Measurements from ENCODE around the gene GRM8. TPM values are rescaled to one million over a fixed set of nuclear protein-coding genes. Genes with fewer than 3 reads are reported as not detected.

Gene GRM8
- total RNA-seq, 1 experiment from 2014 or later = 0.40 TPM

DNA sequence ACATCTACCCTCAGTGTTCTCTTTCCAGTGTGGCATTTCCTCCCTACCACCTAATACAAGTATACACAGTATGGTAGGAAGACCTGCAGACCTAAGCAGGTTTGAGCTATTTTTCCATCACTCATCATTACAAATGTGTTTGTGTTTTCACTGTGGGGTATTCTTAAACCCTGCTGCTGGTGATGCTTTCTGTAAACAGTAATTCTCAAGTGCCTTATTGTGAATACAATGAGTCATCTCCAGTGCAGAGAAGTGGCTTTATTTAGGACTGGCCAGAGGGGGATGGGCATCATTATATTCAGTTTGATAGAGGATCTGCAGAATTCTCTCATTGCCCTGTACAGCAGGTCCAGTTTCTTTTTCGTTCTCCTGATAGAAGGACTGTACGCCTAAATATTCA, 63.7 kb downstream of the GRM8 start:
- Mint-ChIP-seq H3K36me3 (ENCODE audit: insufficient read depth, unreplicated experiment) (no peaks in the 10 kb centered on the region), H3K27ac (ENCODE audit: unreplicated experiment) (no peak overlapping the region), H3K27me3 (ENCODE audit: unreplicated experiment) (peaks cover 61% of the 10 kb centered on the region), H3K9me3 (ENCODE audit: low read depth, unreplicated experiment) (peaks cover 4% of the 10 kb centered on the region), H3K4me3 (ENCODE audit: low read depth, unreplicated experiment) (no peak overlapping the region), H3K4me1 (ENCODE audit: low read depth, unreplicated experiment) (no peaks in the 10 kb centered on the region)
- TF ChIP-seq, protein P1, sequence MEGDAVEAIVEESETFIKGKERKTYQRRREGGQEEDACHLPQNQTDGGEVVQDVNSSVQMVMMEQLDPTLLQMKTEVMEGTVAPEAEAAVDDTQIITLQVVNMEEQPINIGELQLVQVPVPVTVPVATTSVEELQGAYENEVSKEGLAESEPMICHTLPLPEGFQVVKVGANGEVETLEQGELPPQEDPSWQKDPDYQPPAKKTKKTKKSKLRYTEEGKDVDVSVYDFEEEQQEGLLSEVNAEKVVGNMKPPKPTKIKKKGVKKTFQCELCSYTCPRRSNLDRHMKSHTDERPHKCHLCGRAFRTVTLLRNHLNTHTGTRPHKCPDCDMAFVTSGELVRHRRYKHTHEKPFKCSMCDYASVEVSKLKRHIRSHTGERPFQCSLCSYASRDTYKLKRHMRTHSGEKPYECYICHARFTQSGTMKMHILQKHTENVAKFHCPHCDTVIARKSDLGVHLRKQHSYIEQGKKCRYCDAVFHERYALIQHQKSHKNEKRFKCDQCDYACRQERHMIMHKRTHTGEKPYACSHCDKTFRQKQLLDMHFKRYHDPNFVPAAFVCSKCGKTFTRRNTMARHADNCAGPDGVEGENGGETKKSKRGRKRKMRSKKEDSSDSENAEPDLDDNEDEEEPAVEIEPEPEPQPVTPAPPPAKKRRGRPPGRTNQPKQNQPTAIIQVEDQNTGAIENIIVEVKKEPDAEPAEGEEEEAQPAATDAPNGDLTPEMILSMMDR (IDR thresholded peaks at IDR 0.05; ENCODE audit: unreplicated experiment) = no peak
- CTCF ChIA-PET = no interaction called here
- intact Hi-C loops (cut with micrococcal nuclease; ENCODE audit: unreplicated experiment) = no loop called here
- no TSS peak for BruUV-seq (replicated peaks)
- no peak for DNase-seq

DNA sequence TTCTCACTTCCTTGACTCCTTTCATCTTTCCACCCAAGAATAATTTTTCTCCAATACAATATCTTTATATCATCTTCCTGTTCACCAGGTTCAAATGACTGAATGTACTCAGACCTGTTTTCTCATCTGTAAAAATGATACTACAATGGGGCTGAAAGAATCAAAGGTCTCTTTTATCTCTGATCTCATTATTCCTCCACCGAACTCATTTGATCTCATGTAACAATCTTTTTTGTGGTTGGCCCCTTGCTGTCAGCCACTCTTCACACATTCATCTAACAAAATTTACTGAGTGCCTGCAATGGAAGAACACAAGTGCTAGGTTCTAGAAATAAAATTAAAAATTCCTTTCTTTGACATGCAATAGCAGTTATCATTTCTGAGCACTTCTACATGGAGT, 65.0 kb downstream of the GRM8 start:
- intact Hi-C loops (cut with micrococcal nuclease; ENCODE audit: unreplicated experiment) = no loop called here
- peaks cover 47% of the 10 kb centered on the region for H3K27me3 Mint-ChIP-seq (ENCODE audit: unreplicated experiment)
- CTCF ChIA-PET = no interaction called here
- H3K9me3 Mint-ChIP-seq (ENCODE audit: low read depth, unreplicated experiment) = peaks cover 4% of the 10 kb centered on the region
- H3K4me3 Mint-ChIP-seq (ENCODE audit: low read depth, unreplicated experiment) = no peak overlapping the region
- H3K4me1 Mint-ChIP-seq (ENCODE audit: low read depth, unreplicated experiment) = no peaks in the 10 kb centered on the region
- no TSS peak for BruUV-seq (replicated peaks)
- DNase-seq = no peak
- no peaks in the 10 kb centered on the region for H3K36me3 Mint-ChIP-seq (ENCODE audit: insufficient read depth, unreplicated experiment)
- TF ChIP-seq, protein P1 (IDR thresholded peaks at IDR 0.05; ENCODE audit: unreplicated experiment) = no peak
- no peak overlapping the region for H3K27ac Mint-ChIP-seq (ENCODE audit: unreplicated experiment)

DNA sequence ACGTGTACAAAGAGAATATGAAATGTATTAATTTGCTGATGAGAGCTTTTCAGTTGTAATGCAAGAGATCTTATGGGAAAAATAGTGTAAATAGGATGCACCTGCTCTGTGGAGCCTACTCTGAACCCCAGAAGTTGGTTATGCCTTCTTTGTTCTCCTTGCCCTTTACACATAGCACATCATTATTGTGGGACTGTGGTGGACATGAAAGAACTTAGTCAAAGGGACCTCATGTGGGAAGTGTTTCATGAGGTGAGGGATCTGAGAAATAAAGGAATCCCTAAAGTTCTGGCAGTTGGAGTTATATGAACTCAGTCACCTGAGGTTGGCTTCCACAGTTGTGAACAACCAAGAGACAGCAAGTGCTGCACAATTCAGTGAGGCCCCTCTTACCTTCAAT, 66.1 kb downstream of the GRM8 start:
- intact Hi-C loops (cut with micrococcal nuclease; ENCODE audit: unreplicated experiment) = no loop called here
- DNase-seq = no peak
- CTCF ChIA-PET = no interaction called here
- Mint-ChIP-seq H3K9me3 (ENCODE audit: low read depth, unreplicated experiment) (peaks cover 4% of the 10 kb centered on the region), H3K4me1 (ENCODE audit: low read depth, unreplicated experiment) (no peaks in the 10 kb centered on the region), H3K4me3 (ENCODE audit: low read depth, unreplicated experiment) (no peak overlapping the region), H3K27ac (ENCODE audit: unreplicated experiment) (no peak overlapping the region), H3K36me3 (ENCODE audit: insufficient read depth, unreplicated experiment) (no peaks in the 10 kb centered on the region), H3K27me3 (ENCODE audit: unreplicated experiment) (peaks cover 37% of the 10 kb centered on the region)
- TF ChIP-seq, protein P1 (IDR thresholded peaks at IDR 0.05; ENCODE audit: unreplicated experiment) = no peak
- no TSS peak for BruUV-seq (replicated peaks)

DNA sequence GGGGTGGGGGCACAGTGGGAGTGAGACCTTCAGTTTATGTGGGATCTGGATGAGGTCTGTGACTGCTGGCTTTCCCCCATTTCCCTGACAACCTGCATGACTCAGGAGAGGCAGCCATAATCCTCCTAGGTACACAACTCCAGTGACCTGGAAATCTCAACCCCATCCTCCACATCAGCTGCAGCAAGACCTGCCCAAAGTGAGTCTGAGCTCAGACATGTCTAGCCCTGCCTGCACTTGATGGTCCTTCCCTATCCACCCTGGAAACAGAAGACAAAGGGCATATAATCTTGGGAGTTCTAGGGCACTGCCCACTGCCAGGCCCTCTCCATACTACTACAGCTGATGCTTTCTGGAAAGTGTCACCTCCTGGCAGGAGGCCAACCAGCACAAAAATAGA, 75.6 kb downstream of the GRM8 start:
- CTCF ChIA-PET = no interaction called here
- BruUV-seq (replicated peaks) = no TSS peak
- Mint-ChIP-seq H3K36me3 (ENCODE audit: insufficient read depth, unreplicated experiment) (no peaks in the 10 kb centered on the region), H3K4me3 (ENCODE audit: low read depth, unreplicated experiment) (no peak overlapping the region), H3K27me3 (ENCODE audit: unreplicated experiment) (peaks cover 26% of the 10 kb centered on the region), H3K9me3 (ENCODE audit: low read depth, unreplicated experiment) (no peaks in the 10 kb centered on the region), H3K4me1 (ENCODE audit: low read depth, unreplicated experiment) (no peaks in the 10 kb centered on the region), H3K27ac (ENCODE audit: unreplicated experiment) (no peak overlapping the region)
- intact Hi-C loops (cut with micrococcal nuclease; ENCODE audit: unreplicated experiment) = no loop called here
- TF ChIP-seq, protein P1 (IDR thresholded peaks at IDR 0.05; ENCODE audit: unreplicated experiment) = no peak
- DNase-seq = no peak

DNA sequence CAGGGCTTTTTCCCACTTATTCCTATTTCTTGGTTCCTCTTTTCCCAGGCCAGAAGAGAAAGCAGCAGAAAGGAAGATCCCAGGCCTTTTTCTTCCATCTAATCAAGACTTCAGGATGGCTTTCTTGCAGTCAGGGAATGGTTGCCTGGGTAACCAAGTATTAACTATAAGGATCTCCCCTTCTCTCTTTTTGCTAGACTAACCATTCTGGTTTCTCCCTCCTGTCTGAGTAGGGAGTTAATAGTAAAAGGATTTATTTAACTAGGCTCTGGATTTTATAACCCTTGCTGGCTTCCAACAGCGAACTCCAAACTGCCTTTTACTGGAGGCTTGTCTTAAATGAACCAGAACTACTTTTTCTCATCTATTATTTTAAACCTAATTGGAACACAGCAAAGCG, 90.4 kb downstream of the GRM8 start:
- TF ChIP-seq, protein P1 (IDR thresholded peaks at IDR 0.05; ENCODE audit: unreplicated experiment) = no peak
- CTCF ChIA-PET = no interaction called here
- no peak for DNase-seq
- intact Hi-C loops (cut with micrococcal nuclease; ENCODE audit: unreplicated experiment) = no loop called here
- Mint-ChIP-seq H3K27me3 (ENCODE audit: unreplicated experiment) (peaks cover 14% of the 10 kb centered on the region), H3K36me3 (ENCODE audit: insufficient read depth, unreplicated experiment) (no peaks in the 10 kb centered on the region), H3K4me1 (ENCODE audit: low read depth, unreplicated experiment) (no peaks in the 10 kb centered on the region), H3K27ac (ENCODE audit: unreplicated experiment) (no peak overlapping the region), H3K4me3 (ENCODE audit: low read depth, unreplicated experiment) (no peak overlapping the region), H3K9me3 (ENCODE audit: low read depth, unreplicated experiment) (no peaks in the 10 kb centered on the region)
- no TSS peak for BruUV-seq (replicated peaks)
